Measurements from ENCODE around the gene CTNNBIP1.

The CTNNBIP1 gene

DNA sequence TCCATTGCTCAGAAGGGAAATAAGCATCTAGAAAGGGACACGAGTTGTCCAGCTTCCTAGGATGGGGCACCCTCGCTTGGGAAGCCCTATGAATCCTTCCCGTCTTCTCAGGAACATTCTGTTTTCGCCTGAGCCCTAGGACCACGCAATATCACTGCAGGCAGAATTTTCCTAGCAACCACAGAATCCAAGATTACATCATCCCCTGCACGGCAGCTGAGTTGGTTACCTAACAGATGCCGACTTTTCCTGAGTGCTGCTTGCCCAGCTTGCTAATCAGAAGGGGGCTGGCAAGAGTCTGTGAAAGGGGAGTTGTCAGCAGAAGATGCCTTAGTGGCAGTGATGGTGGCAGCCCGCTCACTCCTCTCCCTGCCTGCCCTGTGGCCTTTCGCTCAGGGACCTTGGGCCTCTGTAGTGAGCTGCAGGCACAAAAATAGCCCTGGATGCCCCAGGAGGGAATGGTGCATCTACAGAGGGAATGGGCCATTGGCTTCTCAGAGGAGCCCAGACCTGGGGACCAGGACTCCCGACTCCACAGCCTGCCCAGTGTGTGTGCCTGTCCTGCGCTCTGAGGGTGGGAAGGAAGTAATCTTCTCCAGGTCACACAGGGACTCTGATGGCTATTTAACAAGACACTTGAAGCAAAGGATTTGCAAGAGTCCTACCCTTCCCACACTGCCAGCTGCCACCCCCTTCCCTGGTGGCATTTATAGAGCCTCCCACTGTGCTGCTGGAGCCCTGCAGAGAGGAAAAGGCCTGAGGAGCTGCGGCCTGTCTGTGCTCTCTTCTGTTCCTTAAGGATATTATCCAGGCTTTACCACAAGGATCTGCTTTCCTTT, 57.4 kb downstream of the CTNNBIP1 start:
- ATAC-seq = no peak; the same call in 1 of the 3 replicates
- TF ChIP-seq ZNF70 (CRISPR knock-in tag; IDR thresholded peaks at IDR 0.05) (no peak), RARB (CRISPR knock-in tag; IDR thresholded peaks at IDR 0.05) (no peak), ISL1 (CRISPR knock-in tag; IDR thresholded peaks at IDR 0.05) (no peak), SNAI2 (CRISPR knock-in tag; IDR thresholded peaks at IDR 0.05) (no peak), ESRRG (CRISPR knock-in tag; IDR thresholded peaks at IDR 0.05) (no peak), TCF4 (CRISPR knock-in tag; IDR thresholded peaks at IDR 0.05; ENCODE audit: borderline replicate concordance) (no peak), ZFP30 (CRISPR knock-in tag; IDR thresholded peaks at IDR 0.05) (no peak), ZNF8 (CRISPR knock-in tag; IDR thresholded peaks at IDR 0.05) (no peak), BACH2 (CRISPR knock-in tag; IDR thresholded peaks at IDR 0.05; ENCODE audit: borderline replicate concordance) (no peak), ZFP3 (CRISPR knock-in tag; IDR thresholded peaks at IDR 0.05) (no peak), ZNF565 (CRISPR knock-in tag; conservative IDR thresholded peaks at IDR 0.05; ENCODE audit: low read depth) (no peak), ZC3H10 (CRISPR knock-in tag; IDR thresholded peaks at IDR 0.05) (no peak), ARNTL (CRISPR knock-in tag; IDR thresholded peaks at IDR 0.05; ENCODE audit: borderline replicate concordance, low read depth) (no peak), TOX (CRISPR knock-in tag; IDR thresholded peaks at IDR 0.05; ENCODE audit: borderline replicate concordance) (no peak), PPARA (CRISPR knock-in tag; IDR thresholded peaks at IDR 0.05; ENCODE audit: borderline replicate concordance) (no peak)
- TF ChIP-seq, protein P1, sequence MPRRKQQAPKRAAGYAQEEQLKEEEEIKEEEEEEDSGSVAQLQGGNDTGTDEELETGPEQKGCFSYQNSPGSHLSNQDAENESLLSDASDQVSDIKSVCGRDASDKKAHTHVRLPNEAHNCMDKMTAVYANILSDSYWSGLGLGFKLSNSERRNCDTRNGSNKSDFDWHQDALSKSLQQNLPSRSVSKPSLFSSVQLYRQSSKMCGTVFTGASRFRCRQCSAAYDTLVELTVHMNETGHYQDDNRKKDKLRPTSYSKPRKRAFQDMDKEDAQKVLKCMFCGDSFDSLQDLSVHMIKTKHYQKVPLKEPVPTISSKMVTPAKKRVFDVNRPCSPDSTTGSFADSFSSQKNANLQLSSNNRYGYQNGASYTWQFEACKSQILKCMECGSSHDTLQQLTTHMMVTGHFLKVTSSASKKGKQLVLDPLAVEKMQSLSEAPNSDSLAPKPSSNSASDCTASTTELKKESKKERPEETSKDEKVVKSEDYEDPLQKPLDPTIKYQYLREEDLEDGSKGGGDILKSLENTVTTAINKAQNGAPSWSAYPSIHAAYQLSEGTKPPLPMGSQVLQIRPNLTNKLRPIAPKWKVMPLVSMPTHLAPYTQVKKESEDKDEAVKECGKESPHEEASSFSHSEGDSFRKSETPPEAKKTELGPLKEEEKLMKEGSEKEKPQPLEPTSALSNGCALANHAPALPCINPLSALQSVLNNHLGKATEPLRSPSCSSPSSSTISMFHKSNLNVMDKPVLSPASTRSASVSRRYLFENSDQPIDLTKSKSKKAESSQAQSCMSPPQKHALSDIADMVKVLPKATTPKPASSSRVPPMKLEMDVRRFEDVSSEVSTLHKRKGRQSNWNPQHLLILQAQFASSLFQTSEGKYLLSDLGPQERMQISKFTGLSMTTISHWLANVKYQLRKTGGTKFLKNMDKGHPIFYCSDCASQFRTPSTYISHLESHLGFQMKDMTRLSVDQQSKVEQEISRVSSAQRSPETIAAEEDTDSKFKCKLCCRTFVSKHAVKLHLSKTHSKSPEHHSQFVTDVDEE (CRISPR knock-in tag; IDR thresholded peaks at IDR 0.05) = no peak
- TF ChIP-seq, protein P2, sequence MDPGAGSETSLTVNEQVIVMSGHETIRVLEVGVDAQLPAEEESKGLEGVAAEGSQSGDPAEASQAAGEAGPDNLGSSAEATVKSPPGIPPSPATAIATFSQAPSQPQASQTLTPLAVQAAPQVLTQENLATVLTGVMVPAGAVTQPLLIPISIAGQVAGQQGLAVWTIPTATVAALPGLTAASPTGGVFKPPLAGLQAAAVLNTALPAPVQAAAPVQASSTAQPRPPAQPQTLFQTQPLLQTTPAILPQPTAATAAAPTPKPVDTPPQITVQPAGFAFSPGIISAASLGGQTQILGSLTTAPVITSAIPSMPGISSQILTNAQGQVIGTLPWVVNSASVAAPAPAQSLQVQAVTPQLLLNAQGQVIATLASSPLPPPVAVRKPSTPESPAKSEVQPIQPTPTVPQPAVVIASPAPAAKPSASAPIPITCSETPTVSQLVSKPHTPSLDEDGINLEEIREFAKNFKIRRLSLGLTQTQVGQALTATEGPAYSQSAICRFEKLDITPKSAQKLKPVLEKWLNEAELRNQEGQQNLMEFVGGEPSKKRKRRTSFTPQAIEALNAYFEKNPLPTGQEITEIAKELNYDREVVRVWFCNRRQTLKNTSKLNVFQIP (CRISPR knock-in tag; IDR thresholded peaks at IDR 0.05; ENCODE audit: borderline replicate concordance, low read depth) = no peak
- TF ChIP-seq, protein P3, sequence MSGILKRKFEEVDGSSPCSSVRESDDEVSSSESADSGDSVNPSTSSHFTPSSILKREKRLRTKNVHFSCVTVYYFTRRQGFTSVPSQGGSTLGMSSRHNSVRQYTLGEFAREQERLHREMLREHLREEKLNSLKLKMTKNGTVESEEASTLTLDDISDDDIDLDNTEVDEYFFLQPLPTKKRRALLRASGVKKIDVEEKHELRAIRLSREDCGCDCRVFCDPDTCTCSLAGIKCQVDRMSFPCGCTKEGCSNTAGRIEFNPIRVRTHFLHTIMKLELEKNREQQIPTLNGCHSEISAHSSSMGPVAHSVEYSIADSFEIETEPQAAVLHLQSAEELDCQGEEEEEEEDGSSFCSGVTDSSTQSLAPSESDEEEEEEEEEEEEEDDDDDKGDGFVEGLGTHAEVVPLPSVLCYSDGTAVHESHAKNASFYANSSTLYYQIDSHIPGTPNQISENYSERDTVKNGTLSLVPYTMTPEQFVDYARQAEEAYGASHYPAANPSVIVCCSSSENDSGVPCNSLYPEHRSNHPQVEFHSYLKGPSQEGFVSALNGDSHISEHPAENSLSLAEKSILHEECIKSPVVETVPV (CRISPR knock-in tag; IDR thresholded peaks at IDR 0.05) = no peak
- TF ChIP-seq, protein P4, sequence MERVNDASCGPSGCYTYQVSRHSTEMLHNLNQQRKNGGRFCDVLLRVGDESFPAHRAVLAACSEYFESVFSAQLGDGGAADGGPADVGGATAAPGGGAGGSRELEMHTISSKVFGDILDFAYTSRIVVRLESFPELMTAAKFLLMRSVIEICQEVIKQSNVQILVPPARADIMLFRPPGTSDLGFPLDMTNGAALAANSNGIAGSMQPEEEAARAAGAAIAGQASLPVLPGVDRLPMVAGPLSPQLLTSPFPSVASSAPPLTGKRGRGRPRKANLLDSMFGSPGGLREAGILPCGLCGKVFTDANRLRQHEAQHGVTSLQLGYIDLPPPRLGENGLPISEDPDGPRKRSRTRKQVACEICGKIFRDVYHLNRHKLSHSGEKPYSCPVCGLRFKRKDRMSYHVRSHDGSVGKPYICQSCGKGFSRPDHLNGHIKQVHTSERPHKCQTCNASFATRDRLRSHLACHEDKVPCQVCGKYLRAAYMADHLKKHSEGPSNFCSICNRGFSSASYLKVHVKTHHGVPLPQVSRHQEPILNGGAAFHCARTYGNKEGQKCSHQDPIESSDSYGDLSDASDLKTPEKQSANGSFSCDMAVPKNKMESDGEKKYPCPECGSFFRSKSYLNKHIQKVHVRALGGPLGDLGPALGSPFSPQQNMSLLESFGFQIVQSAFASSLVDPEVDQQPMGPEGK (CRISPR knock-in tag; IDR thresholded peaks at IDR 0.05; ENCODE audit: borderline replicate concordance) = no peak

DNA sequence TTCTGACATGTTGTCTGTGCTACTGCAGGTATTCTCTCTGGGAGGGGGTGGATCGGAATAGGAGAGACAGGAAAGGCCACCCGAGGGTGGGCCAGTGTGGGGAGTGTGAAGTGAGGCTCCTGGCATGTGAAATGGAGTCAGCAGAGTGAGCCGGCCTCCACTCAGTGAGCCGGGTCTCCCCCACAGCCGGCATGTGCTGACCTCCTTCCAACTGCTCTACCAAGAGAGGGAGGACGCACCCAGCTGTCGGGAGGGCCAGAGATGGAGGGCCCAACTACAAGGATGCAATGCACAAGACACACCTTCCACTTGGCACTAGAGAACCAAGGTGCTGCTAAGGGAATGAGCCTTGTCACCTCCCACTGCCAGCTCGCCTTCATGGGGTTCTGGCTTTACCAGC, 58.1 kb downstream of the CTNNBIP1 start:
- TF ChIP-seq ZC3H10 (CRISPR knock-in tag; IDR thresholded peaks at IDR 0.05) = no peak
- TF ChIP-seq, protein P1 (CRISPR knock-in tag; IDR thresholded peaks at IDR 0.05) = no peak
- TF ChIP-seq ZFP3 (CRISPR knock-in tag; IDR thresholded peaks at IDR 0.05) = no peak
- TF ChIP-seq, protein P5, sequence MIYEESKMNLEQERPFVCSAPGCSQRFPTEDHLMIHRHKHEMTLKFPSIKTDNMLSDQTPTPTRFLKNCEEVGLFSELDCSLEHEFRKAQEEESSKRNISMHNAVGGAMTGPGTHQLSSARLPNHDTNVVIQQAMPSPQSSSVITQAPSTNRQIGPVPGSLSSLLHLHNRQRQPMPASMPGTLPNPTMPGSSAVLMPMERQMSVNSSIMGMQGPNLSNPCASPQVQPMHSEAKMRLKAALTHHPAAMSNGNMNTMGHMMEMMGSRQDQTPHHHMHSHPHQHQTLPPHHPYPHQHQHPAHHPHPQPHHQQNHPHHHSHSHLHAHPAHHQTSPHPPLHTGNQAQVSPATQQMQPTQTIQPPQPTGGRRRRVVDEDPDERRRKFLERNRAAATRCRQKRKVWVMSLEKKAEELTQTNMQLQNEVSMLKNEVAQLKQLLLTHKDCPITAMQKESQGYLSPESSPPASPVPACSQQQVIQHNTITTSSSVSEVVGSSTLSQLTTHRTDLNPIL (CRISPR knock-in tag; IDR thresholded peaks at IDR 0.05; ENCODE audit: low read depth) = no peak
- TF ChIP-seq RARB (CRISPR knock-in tag; IDR thresholded peaks at IDR 0.05) = no peak
- TF ChIP-seq CSDC2 (CRISPR knock-in tag; IDR thresholded peaks at IDR 0.05) = no peak
- no peak for TF ChIP-seq ZNF8 (CRISPR knock-in tag; IDR thresholded peaks at IDR 0.05)
- TF ChIP-seq PPARA (CRISPR knock-in tag; IDR thresholded peaks at IDR 0.05; ENCODE audit: borderline replicate concordance) = no peak
- no peak for TF ChIP-seq TOX (CRISPR knock-in tag; IDR thresholded peaks at IDR 0.05; ENCODE audit: borderline replicate concordance)

More for the DNA sequence above, 58.1 kb downstream of the CTNNBIP1 start:
- ATAC-seq = no peak
